ENCODE results near the gene STAT4. TPM values are rescaled to one million over a fixed set of nuclear protein-coding genes. Genes with fewer than 3 reads are reported as not detected.

STAT4 gene
- total RNA-seq, 4 donors from 2014 or later, result 0.31 to 1.0 (median 0.73) TPM; not detected in 1

- DNase-seq (no peak), ATAC-seq (no peak)
- Histone ChIP-seq H3K9me3 (no peaks in the 10 kb centered on the region), H3K27ac (no peak overlapping the region), H3K36me3 (no peaks in the 10 kb centered on the region), H3K4me3 (no peak overlapping the region), H3K4me1 (no peaks in the 10 kb centered on the region), H3K27me3 (no peaks in the 10 kb centered on the region)
- intact Hi-C loops (cut with DNase I; ENCODE audit: low total_unique reads), result no loop called here
- no peak for TF ChIP-seq CTCF (IDR thresholded peaks at IDR 0.05 in 4 of 5, conservative IDR thresholded peaks at IDR 0.05 in 1 of 5)
- TF ChIP-seq POLR2A (IDR thresholded peaks at IDR 0.05), result no peak
- in situ Hi-C loops (cut with MboI; ENCODE audit: low sequenced_read_pairs in 4 of 4), result no loop called here
Measured at GRCh38 chr2:191041418-191042161, 109.2 kb downstream of the STAT4 start.

DNA sequence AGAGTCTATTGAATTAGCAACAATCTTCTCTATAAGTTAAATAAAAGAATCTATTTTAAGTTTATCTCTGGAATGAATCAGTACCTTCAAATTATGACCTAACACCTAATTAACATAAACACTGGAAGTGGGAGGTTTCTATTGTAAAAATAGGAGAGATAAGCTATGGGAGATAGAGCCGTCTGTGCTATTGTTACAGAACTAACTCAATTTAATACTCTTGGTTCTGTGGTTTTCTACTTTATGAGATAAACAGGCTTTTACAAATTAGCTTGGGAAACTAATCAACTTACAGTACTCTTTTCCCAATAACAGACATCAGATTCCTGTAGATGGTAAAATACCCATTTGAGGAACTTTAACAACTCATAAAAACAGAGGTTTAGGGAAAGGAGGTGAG lies 111.2 kb downstream of the STAT4 start:
- no peaks in the 10 kb centered on the region for H3K36me3 ChIP-seq
- no peak for DNase-seq
- in situ Hi-C loops (cut with MboI; ENCODE audit: low sequenced_read_pairs in 4 of 4) (no loop called here), intact Hi-C loops (cut with DNase I; ENCODE audit: low total_unique reads) (no loop called here)
- H3K4me3 ChIP-seq, result no peak overlapping the region
- H3K9me3 ChIP-seq, result no peaks in the 10 kb centered on the region
- TF ChIP-seq POLR2A (IDR thresholded peaks at IDR 0.05) (no peak), CTCF (IDR thresholded peaks at IDR 0.05 in 4 of 5, conservative IDR thresholded peaks at IDR 0.05 in 1 of 5) (no peak)
- H3K4me1 ChIP-seq, result no peaks in the 10 kb centered on the region
- no peak for ATAC-seq
- H3K27ac ChIP-seq, result no peak overlapping the region
- H3K27me3 ChIP-seq, result no peaks in the 10 kb centered on the region

DNA sequence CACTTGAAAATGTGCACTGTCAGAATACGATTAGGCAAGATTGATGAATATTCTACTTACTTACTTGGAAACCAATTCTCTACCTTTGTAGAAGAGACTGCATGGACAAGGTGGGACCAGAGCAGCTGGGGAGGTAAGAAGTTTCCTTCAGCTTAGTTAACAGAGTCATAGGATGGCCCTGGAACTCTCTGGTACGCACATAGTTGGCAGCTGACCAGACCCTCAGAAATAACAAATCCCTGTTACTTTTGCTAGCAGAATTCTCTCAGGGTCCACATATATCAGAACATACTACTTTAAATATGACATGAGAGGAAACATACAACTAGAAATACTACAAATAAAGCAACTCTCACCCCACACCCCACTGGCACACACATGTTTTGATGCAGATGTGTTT lies 112.1 kb downstream of the STAT4 start:
- ATAC-seq, result no peak
- Histone ChIP-seq H3K4me1 (no peaks in the 10 kb centered on the region), H3K9me3 (no peaks in the 10 kb centered on the region), H3K36me3 (no peaks in the 10 kb centered on the region), H3K27me3 (no peaks in the 10 kb centered on the region), H3K4me3 (no peak overlapping the region), H3K27ac (no peak overlapping the region)
- no peak for DNase-seq
- intact Hi-C loops (cut with DNase I; ENCODE audit: low total_unique reads), result no loop called here
- TF ChIP-seq POLR2A (IDR thresholded peaks at IDR 0.05) (no peak), CTCF (IDR thresholded peaks at IDR 0.05 in 4 of 5, conservative IDR thresholded peaks at IDR 0.05 in 1 of 5) (no peak)
- in situ Hi-C loops (cut with MboI; ENCODE audit: low sequenced_read_pairs in 4 of 4), result no loop called here

- in situ Hi-C loops (cut with MboI; ENCODE audit: low sequenced_read_pairs in 4 of 4), result no loop called here
- DNase-seq (no peak), ATAC-seq (no peak)
- no peaks in the 10 kb centered on the region for H3K27me3 ChIP-seq
- no peak for TF ChIP-seq CTCF (IDR thresholded peaks at IDR 0.05 in 4 of 5, conservative IDR thresholded peaks at IDR 0.05 in 1 of 5)
- no peak for TF ChIP-seq POLR2A (IDR thresholded peaks at IDR 0.05)
- no peak overlapping the region for H3K27ac ChIP-seq
- H3K4me1 ChIP-seq, result no peaks in the 10 kb centered on the region
- H3K36me3 ChIP-seq, result no peaks in the 10 kb centered on the region
- H3K9me3 ChIP-seq, result no peaks in the 10 kb centered on the region
- intact Hi-C loops (cut with DNase I; ENCODE audit: low total_unique reads), result no loop called here
- H3K4me3 ChIP-seq, result no peak overlapping the region
Measured at GRCh38 chr2:191038241-191038725, 112.5 kb downstream of the STAT4 start.

Measured in gastrocnemius medialis (tissue), 4 donors.